ENCODE data around the gene LOXL4.

The LOXL4 gene

GRCh38 chr10:98310701-98311100, 42.7 kb upstream of the LOXL4 start:
- no peak for DNase-seq (ENCODE audit: low read depth in 1 of 2, low spot score in 1 of 2)
- no peak for TF ChIP-seq REST (IDR thresholded peaks at IDR 0.05; ENCODE audit: insufficient replicate concordance, low read depth)
- no peak for TF ChIP-seq SPI1 (IDR thresholded peaks at IDR 0.05; ENCODE audit: borderline replicate concordance, low read depth)
- TF ChIP-seq POLR2AphosphoS5 (IDR thresholded peaks at IDR 0.05; ENCODE audit: low read depth) = no peak
- no peak for TF ChIP-seq GABPA (IDR thresholded peaks at IDR 0.05; ENCODE audit: low read depth)
- TF ChIP-seq CTCF (IDR thresholded peaks at IDR 0.05; ENCODE audit: insufficient read depth, low read length) = no peak

GRCh38 chr10:98309366-98310355, 41.7 kb upstream of the LOXL4 start:
- peak; percentile 50 for TF ChIP-seq CTCF (IDR thresholded peaks at IDR 0.05; ENCODE audit: insufficient read depth, low read length)
- no peak for TF ChIP-seq REST (IDR thresholded peaks at IDR 0.05; ENCODE audit: insufficient replicate concordance, low read depth)
- DNase-seq (ENCODE audit: low read depth in 1 of 2, low spot score in 1 of 2) = peak in 1 of 2 experiments; percentile 10
- no peak overlapping the region for H3K27ac ChIP-seq (replicated peaks)
- H3K4me3 ChIP-seq (replicated peaks; ENCODE audit: insufficient read depth, low read length) = no peak overlapping the region
- H3K27me3 ChIP-seq (ENCODE audit: insufficient read depth, poor library complexity, severe bottlenecking) = peaks cover 2% of the 10 kb centered on the region

More at GRCh38 chr10:98310701-98311100, 42.7 kb upstream of the LOXL4 start:
- Histone ChIP-seq H3K27me3 (ENCODE audit: insufficient read depth, poor library complexity, severe bottlenecking) (peaks cover 2% of the 10 kb centered on the region), H3K27ac (replicated peaks) (no peak overlapping the region), H3K4me3 (replicated peaks; ENCODE audit: insufficient read depth, low read length) (no peak overlapping the region)

- no peak overlapping the region for H3K4me3 ChIP-seq (replicated peaks; ENCODE audit: insufficient read depth, low read length)
- no peak for DNase-seq (ENCODE audit: low read depth in 1 of 2, low spot score in 1 of 2)
- H3K27me3 ChIP-seq (ENCODE audit: insufficient read depth, poor library complexity, severe bottlenecking) = peaks cover 2% of the 10 kb centered on the region
- H3K27ac ChIP-seq (replicated peaks) = no peak overlapping the region
- no peak for TF ChIP-seq REST (IDR thresholded peaks at IDR 0.05; ENCODE audit: insufficient replicate concordance, low read depth)
- TF ChIP-seq GABPA (IDR thresholded peaks at IDR 0.05; ENCODE audit: low read depth) = no peak
Observed at GRCh38 chr10:98308669-98309365, 40.8 kb upstream of the LOXL4 start.
